Activated CD4-positive, alpha-beta T cell treated with anti-CD3 and anti-CD28 coated beads for 1 hour (primary cell): ENCODE measurements around the gene GMPS.
"Not testable (repeated sequence)": the region's sequence is repeated elsewhere in the genome, so short reads cannot be mapped to it uniquely, and the experiment has no call there.

Experiments used
- DNase-seq: peaks from one replicate; pipeline ENCODE4 v3.0.0-alpha.2; 2020

Gene GMPS

DNA sequence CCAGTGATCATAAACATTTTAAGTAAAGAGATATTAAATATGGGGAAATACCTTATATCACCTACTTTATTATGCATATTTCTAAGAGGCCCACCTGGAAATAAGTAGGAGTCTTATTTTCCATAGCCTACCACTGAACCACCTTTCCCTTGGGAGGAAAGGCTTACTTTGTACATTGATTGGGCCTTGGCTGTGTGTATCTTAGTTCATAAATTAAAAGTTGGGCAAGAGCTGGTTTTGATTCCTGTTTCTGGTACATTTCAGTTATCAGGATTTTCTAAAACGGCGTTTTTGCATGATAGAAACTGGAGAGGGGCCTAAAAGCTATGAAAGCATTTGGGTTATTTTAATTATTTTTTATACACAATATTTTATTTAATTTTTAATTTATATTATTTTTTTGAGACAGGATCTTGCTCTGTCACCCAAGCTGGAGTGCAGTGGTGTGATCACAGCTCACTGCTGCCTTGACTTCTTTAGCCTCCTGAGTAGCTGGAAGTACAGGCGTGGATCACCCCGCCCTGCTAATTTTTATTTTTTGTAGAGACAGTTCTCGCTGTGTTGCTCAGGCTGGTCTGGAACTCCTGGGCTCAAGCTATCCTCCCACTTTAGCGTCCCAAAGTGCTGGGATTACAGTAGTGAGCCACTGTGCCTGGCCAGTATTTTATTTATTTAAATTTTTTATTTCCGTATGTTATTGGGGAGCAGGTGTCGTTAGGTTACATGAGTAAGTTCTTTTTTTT, 2.6 kb downstream of the GMPS start:
- no peak for DNase-seq

DNA sequence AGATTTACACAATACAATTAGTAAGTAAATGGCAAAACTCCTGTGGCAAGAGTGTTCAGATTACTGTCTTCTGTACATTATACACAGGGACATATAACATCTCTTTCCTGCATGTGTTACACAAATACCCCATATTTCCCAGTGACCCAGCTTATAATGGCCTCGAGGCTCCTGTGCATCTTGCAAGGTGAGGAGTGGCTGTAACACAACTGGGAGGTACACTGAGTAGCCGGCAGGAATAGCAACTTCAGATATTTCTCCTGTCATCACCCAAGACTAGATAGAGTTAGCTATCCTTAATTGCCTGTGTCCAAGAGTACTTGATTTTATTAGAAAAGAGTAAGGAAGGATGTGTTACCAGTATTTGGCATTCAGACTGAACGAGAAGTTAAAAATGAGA, 5.6 kb downstream of the GMPS start:
- DNase-seq = no peak

DNA sequence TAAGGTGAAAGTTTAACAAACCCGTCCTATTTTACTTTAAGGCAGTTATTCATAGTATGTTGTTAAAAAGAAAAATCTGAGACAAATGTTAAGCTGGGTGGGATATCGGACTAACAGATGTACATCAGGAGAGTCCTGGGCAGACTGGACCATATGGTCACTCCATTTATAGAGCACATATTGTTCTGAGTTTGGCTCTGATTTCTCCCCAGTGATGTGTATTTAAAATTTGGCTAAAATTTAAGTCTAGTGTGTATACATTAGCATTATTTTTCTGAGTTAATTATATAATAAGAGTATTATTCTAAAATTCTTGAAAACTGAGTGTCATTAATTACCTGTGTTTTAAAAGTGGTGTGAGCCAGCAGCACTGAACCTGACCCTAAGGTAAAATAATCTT, 6.1 kb downstream of the GMPS start:
- no peak for DNase-seq

DNA sequence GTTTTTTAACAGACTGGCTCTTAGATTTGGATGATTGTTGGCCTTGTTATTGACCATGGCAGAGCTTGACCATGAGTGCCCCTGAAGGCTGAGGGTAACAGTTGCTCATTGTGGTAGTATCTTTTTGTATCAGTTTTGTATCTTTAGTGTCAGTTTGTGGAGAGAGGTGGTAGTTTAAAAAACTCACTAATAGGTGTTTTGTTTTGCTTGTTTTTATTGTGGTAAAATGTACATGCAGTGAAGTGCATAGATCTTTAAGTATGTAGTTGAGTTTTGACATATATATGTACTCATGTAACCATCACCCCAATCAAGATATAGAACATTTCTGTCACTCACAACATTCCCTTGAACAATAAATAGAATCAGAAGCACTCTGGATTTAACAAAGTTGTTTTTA, 9.8 kb downstream of the GMPS start:
- no peak for DNase-seq

DNA sequence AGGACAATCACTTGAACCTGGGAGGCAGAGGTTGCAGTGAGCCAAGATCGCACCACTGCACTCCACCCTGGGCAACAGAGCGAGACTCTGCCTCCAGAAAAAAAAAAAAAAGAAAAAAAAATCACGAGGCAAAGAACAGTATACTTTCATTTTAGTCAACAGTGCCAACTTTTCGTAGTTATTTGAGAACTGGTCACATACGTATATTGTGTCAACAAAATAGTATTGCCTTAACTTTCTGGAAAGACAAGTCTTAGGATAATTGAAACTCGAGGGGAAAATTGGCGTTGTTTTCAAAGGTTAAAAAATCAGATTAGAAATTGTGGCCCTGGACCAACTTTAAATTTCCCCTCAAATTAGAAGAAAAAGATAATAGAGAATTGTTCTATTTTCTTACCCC, 13.8 kb downstream of the GMPS start:
- no peak for DNase-seq

DNA sequence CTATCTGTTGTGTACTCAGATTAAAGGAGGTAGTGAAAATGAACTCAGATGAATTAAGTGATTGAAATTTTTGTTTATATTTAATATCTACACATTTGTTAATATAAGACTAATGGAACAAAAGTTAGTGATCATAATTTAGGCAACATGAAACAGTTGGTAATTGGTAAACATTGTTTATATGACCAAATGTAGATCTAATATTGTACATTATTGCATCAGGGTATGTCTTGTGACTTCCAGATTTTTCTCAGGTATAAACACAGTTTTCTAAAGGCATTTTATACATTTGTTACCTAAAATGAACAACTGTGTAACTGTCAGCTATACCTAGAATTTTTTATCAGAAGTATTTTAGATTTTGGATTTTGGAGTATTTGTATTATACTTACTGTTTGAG, 14.8 kb downstream of the GMPS start:
- DNase-seq = no peak

DNA sequence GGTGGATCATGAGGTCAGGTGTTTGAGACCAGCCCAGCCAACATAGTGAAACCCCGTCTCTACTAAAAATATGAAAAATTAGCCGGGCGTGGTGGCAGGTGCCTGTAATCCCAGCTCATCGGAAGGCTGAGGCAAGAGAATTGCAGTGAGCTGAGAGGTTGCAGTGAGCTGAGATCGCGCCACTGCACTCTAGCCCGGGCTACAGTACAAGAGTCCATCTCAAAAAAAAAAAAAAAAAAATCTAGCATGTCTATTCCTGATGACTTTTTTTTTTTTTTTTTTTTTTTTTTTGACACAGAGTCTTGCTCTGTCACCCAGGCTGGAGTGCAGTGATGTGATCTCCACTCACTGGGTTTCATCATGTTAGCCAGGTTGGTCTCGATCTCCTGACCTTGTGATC, 15.9 kb downstream of the GMPS start:
- not testable (repeated sequence) for DNase-seq

DNA sequence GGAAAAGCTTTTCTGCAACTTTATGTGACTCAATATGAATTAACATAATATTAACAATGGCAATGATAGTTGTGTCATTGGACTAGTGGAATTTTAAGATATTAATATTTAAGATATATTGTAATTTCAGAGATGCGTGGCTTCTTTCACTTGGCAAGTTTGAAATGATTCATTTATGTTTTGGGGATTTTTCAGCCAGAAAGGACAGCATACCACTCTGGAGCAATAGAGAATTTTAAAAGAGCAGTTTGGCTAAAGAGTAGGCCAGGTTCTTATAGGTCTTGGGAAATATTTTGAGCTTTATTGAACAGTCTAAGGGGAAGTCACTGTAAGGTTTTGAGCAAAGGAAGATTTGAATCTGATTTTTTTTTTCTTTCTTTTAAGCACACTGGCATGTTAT, 16.5 kb downstream of the GMPS start:
- DNase-seq = no peak

DNA sequence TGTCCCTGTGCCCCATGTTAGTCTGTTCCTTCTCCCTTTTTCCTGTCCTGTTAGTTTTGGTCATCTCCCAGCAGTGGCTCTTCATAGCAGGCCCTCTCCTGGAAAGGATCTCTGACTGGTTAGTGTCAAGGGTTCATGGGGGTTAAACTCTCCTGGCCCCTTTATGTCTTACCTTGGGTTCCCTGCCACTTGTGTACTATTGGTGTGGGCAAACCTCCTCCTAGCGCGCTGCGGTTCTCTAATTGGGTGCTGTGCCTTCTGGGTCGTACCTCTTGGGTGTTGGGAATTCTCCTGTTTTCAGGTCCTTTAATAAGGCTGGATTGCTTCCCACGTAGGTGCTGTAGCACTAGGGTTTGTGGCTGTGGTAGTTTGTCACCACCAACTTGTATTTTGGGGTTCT, 18.8 kb downstream of the GMPS start:
- DNase-seq = no peak

DNA sequence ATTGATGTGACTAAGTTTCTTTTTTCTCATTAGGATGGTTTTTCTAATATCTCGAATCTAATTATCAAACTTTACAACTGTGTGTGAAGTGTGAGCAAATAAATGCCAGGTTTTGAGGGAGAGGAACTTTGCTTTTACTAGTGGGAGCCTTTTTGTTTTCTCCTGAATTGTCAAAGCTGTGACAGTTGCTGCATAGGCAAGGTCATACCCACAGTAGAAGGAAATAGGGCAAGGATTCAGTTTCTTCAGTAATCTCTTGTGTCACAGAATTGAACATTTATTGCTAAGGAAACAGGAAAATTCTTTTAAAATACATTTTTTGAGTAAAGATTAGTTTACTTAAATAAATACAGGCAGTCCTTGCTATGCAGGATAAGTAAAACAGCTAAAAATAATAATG, 19.5 kb downstream of the GMPS start:
- DNase-seq = no peak

DNA sequence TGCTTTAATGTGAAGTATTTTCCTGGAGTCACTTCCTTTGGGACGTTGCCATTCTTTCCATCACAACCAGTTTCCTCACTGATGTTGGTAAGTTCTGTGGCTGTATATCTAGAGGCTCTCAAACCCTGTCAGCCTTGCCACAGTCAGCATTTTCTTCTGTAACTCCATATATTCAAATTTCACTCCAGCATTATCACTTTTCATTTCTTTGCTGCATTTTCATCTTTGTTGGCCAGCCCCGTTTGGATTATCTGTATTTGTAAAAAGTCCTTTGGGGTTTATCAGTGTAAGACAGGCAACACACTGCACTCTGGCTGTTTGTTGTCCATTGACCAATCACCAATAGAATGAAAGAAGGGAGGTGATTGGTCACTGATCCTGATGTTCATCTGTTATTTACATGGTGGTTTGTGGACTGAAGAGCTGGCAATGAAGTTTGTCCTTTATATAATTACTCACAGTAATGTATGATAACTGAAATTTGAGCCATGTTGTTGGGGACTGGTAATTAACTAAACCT, 20.3 kb downstream of the GMPS start:
- no peak for DNase-seq

DNA sequence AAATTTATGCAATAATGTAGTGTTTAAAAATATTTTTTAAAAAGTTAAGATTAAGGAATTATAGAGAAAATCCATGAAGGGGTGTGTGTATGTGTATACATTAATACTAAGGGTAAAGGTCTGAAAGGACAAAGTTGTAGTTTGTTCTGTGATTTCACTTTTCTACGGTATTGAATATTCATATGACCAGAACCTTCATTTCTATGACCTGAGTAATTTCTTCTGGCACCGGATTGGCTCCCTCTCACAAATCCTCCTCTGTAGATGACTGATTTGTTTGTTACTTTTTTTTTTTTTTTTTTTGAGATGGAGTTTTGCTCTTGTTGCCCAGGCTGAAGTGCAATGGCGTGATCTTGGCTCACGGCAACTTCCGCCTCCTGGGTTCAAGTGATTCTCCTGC, 20.9 kb downstream of the GMPS start:
- DNase-seq = no peak

DNA sequence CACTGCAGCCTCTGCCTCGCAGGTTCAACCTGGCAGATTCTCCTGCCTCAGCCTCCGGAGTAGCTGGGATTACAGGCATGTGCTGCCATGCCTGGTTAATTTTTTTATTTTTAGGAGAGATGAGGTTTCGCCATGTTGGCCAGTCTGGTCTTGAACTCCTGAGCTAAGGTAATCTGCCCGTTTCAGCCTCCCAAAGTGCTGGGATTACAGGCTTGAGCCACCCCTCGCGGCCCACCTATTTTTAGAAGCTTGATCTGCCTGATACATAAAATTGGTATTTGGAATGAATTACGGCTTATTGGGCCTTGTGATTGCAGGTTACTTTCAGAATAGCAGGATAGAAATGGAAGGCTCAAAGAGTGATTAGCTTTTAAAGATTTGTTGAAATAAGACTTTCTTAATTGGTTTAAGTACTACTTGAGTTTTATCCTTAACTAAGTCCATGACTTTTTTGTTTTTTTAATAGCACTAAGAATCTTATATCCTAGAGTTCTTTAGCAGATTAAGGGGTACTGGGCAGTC, 25.0 kb downstream of the GMPS start:
- DNase-seq = no peak

DNA sequence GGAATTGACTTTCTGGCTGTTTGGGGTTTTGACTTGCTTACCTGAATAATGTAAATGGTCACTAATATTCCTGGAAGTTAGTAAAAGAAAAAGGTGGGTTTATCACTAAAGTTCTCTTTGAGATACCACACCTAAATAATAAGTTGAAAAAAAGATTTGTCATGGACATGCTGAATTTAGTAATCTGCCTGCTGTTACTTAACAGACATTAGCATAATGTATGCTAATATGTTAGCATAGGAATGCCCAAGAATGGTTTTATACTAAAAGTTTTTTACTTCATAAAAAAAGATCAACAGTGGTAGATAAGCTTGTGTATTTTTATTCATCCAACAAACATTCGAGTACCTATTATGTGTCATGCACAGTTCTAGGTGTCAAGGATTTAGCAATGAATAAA, 36.5 kb downstream of the GMPS start:
- DNase-seq = no peak

DNA sequence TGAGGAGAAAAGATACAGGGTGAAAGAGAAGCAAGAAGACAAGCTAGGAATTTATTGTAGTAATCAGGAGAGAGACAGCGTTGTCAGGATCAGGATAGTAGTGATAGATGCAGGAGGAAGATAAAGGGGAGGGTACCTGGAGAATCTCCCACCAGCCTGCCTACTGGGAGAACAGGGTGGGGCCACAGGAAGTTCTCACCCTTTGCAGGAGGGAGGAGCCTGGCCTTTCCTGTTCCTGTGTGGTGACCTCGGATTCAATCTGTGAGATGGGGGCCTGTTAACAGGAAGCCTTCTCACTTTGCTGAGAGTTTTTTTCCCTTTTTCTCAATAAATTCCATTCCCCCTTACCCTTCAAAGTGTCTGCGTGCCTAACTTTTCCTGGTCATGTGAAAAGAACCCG, 37.6 kb downstream of the GMPS start:
- DNase-seq = no peak

DNA sequence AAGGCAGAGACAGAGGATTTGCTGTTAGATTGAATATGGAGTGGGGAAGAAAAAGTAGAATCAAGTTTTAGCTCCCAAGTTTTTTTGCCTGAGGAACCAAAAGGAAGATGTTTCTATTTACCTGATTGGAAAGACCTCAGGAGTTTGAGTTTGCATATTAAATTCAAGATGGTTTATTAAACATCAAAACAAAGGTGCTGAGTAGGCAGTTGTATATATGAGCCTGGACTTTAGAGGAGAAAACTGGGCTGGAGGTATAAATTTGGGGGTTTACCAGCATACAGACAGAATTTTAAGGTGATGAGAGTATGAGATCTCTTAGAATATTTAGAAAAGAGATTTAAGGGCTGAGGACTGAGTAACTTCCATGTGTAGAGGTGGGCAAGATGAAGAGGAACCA, 38.2 kb downstream of the GMPS start:
- no peak for DNase-seq

DNA sequence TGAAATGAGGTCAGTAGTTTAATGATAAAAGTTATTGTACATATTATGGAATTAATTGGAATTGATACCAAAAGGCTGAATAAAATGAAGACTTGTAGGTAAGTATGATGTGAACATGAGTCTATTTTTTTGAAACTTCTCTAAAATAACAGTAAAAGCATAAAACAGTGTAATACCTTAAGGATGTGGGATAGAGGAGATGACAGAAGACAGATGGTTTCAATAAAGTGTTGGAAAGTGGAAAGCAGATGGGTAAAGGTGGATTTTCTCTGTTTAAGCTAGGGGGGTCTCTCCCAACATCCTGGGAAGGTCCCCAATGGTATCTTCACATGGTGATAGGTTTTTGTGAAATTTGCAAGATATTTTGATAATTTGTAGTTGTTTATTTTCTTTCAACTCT, 41.6 kb downstream of the GMPS start:
- no peak for DNase-seq

DNA sequence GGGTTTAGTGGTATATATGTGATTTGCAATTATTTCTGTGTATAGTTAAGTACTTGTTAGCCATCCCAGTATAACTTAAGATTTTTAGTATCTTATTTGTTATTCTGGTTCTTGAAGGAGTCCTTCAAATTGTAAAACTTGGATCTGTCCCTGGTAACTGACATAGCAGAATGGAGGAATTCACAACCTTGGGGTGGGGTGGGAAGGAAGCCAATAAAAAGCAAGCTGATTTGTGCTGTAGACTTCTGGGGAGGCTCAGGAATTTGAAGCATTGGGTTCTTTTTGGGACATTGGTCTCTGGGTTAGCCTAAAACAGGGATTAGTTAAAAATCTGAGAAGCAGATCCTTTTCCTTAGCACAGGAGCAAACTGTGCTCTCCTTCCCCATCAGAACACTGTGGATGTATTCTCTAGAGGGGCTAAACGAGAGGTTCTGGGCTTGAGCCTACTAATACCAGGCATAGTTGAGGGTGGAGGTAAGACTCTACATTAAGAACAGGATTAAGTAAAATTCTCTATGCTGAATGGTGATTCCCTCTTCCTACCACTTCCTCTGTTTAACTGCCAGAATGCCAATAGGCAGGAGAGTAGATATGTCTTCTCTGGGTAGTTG, 42.2 kb downstream of the GMPS start:
- DNase-seq = no peak

DNA sequence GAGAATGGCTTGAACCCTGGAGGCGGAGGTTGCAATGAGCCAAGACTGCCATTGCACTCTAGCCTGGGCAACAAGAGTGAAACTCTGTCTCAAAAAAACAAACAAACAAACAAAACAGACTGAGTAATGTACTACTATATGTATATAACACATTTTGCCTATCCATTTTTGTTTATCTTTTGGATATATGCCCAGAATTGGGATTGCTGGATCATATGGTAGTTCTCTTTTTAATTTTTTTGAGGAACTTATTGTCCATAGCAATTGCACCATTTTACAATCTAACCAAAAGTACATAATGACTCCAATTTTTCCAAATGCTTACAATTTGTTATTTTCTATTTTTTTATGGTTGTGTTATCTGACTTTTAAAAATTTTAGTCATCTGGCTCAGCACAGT, 47.3 kb downstream of the GMPS start:
- DNase-seq = no peak

DNA sequence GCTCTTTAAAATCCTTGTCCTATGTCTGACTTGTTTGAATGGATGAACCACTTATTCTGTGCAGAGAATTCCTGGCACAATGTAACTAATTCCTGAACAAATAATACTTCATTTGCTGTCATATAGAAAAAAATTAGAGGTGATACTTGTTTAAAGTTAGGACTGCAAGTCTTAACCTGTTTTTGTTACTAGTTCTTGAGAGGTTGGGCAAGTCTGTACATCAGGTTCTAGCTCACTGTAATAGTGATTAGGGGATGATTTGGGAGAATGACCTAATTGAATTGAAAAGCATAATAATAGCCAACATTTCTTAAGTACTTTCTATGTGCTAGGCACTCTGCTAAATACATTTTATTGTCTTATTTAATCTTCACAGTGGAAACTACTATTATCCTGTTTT, 49.3 kb downstream of the GMPS start:
- no peak for DNase-seq

DNA sequence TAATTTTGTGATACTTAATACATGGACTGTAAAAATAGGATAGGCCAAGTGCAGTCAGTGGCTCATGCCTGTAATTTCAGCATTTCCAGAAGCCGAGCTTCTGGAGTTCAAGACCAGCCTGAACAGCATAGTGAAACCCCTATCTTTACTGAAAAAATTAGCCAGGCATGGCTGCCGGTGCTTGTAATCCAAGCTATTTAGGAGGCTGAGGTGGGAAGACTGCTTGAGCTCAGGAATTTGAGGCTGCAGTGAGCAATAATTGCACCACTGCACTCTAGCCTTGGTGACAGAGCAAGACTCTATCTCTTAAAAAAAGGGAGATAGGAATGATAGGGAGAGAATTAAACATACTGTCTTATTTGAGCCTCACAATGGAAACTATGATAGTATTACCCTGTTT, 51.0 kb downstream of the GMPS start:
- DNase-seq = no peak

DNA sequence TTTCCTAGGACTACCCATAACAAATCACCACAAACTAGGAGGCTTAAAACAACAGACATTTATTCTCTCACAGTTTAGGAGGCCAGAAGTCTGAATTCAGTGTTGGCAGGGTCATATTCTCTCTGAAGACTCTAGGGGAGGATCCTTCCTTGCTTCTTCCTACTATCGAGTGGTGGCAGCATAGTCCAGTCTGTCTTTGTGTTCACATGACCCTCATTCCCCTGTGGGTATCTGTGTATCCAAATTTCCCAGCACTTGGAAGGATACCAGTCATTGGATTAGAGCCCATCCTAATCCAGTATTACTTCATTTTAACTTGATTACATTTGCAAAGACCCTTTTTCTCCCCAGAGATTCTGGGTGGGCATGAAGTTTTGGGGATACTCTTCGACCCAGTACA, 63.8 kb downstream of the GMPS start:
- no peak for DNase-seq

DNA sequence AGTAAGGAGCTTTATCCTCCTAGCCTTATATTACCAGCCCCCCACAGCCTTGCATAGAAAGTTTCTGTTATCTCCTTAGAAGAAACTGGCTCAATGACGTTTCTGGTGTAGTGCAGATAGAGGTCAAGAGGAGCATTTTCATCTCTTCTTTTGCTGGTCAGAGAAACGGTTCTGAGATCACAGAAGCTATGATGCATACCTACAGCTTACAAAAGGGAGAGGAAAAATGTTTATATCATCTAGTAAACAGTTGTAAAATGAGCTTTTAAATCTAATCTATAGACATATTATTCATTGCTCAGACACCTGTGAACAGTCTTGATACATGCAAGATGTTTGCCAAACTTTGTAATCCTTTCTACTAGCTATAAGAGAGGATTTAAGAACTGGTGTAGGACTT, 68.0 kb downstream of the GMPS start:
- DNase-seq = no peak

DNA sequence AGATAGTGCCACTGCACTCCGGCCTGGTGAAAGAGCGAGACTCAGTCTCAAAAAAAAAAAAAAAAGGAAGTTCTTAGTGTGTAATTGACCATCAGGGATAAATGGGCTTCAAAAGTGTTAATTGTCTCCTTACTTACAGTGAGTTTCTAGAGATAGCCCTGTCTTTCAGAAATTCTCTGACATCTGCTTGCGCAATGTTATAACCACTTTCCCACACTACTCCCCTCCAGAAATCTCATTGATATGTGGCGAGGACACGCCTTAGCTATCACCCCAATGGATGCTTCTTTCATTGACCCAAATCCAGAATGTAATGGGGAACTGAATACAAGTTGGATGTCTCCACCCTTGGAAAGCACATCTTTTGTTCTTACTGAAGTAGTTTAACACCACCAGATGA, 70.9 kb downstream of the GMPS start:
- no peak for DNase-seq

DNA sequence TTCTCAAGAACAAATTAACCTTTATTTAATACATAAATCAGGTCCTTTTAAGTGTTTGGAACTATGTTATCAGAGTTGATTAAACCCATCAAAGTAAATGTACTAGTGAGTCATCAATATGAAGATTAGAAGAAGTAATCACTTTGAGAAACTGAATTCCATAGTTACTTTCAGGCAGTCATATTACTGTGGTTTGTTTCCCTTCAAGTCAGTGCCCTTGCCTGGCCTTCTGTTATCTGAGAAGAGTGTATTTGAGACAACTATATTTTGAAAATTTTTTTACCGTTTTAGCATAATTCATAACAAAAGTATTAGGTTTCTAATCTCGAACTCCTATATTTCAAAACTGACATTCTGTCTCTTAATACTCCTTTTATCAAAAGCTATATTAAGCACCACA, 73.6 kb downstream of the GMPS start:
- DNase-seq = no peak
